ENCODE data around the gene LAPTM4A.
"Not testable (repeated sequence)": the region's sequence is repeated elsewhere in the genome, so short reads cannot be mapped to it uniquely, and the experiment has no call there.

Gene LAPTM4A

GRCh38 chr2:20080428-20080827 lies 29.0 kb upstream of the LAPTM4A start:
- TF ChIP-seq CTCF (IDR thresholded peaks at IDR 0.05), result no peak
- Mint-ChIP-seq H3K4me1 (peaks cover 21% of the 10 kb centered on the region), H3K9me3 (peaks cover 25% of the 10 kb centered on the region), H3K27me3 (ENCODE audit: low read depth, poor library complexity) (no peaks in the 10 kb centered on the region), H3K4me3 (no peak overlapping the region), H3K27ac (peak overlapping the region; percentile 67), H3K36me3 (ENCODE audit: low read depth) (peaks cover 5% of the 10 kb centered on the region)
- no peak for DNase-seq

GRCh38 chr2:20079546-20080115 lies 28.2 kb upstream of the LAPTM4A start:
- Mint-ChIP-seq H3K9me3 (peaks cover 25% of the 10 kb centered on the region), H3K27me3 (ENCODE audit: low read depth, poor library complexity) (no peaks in the 10 kb centered on the region), H3K4me3 (no peak overlapping the region), H3K4me1 (peaks cover 29% of the 10 kb centered on the region), H3K27ac (no peak overlapping the region), H3K36me3 (ENCODE audit: low read depth) (peaks cover 5% of the 10 kb centered on the region)
- DNase-seq, result no peak
- no peak for TF ChIP-seq CTCF (IDR thresholded peaks at IDR 0.05)

- H3K36me3 Mint-ChIP-seq (ENCODE audit: low read depth), result peaks cover 5% of the 10 kb centered on the region
- no peak for TF ChIP-seq CTCF (IDR thresholded peaks at IDR 0.05)
- peaks cover 21% of the 10 kb centered on the region for H3K9me3 Mint-ChIP-seq
- no peak overlapping the region for H3K4me3 Mint-ChIP-seq
- H3K27ac Mint-ChIP-seq, result no peak overlapping the region
- no peaks in the 10 kb centered on the region for H3K27me3 Mint-ChIP-seq (ENCODE audit: low read depth, poor library complexity)
- no peak for DNase-seq
- peaks cover 46% of the 10 kb centered on the region for H3K4me1 Mint-ChIP-seq
Observed at GRCh38 chr2:20077411-20077940, 26.0 kb upstream of the LAPTM4A start.

DNA sequence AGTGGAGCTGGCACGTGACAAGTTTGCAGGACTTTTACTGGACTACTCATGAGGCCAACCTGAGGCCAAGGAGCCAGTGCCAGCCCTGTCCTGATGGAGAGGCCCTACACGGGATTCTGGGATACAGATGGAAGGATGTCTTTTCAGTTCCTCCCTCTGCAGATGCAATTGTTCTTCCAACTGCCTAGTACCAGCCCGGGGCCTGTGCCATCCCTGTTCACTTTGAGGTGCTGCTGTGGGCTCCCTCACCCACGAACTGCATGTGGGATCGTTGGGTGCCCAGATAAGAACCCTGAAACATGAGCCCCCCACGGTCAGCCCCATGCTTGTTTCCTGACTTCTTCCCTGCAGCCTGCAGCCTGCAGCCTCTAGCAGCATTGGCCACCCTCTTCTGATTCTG lies 25.3 kb upstream of the LAPTM4A start:
- no peak for TF ChIP-seq CTCF (IDR thresholded peaks at IDR 0.05)
- no peak overlapping the region for H3K4me3 Mint-ChIP-seq
- DNase-seq, result no peak
- H3K27ac Mint-ChIP-seq, result no peak overlapping the region
- H3K36me3 Mint-ChIP-seq (ENCODE audit: low read depth), result peaks cover 5% of the 10 kb centered on the region
- H3K9me3 Mint-ChIP-seq, result peaks cover 21% of the 10 kb centered on the region
- H3K27me3 Mint-ChIP-seq (ENCODE audit: low read depth, poor library complexity), result no peaks in the 10 kb centered on the region
- peaks cover 47% of the 10 kb centered on the region for H3K4me1 Mint-ChIP-seq

- Mint-ChIP-seq H3K9me3 (peaks cover 21% of the 10 kb centered on the region), H3K36me3 (ENCODE audit: low read depth) (peaks cover 5% of the 10 kb centered on the region), H3K4me3 (no peak overlapping the region), H3K27ac (peak overlapping the region; percentile 8), H3K4me1 (peaks cover 44% of the 10 kb centered on the region), H3K27me3 (ENCODE audit: low read depth, poor library complexity) (no peaks in the 10 kb centered on the region)
- no peak for TF ChIP-seq CTCF (IDR thresholded peaks at IDR 0.05)
- no peak for DNase-seq
Observed at GRCh38 chr2:20074901-20075300, 23.5 kb upstream of the LAPTM4A start.

GRCh38 chr2:20074046-20074648 lies 22.7 kb upstream of the LAPTM4A start:
- H3K27ac Mint-ChIP-seq; H3K27me3 Mint-ChIP-seq (ENCODE audit: low read depth, poor library complexity); H3K4me3 Mint-ChIP-seq; DNase-seq; H3K36me3 Mint-ChIP-seq (ENCODE audit: low read depth): not testable (repeated sequence)
- Mint-ChIP-seq H3K9me3 (peaks cover 21% of the 10 kb centered on the region), H3K4me1 (peaks cover 44% of the 10 kb centered on the region)
